HFF-Myc (cell line): ENCODE measurements around the gene TRPC4.
A peak's percentile ranks its signal among the peaks of the same experiment; 100 is the strongest.

Experiments
- DNase-seq: peaks from one replicate; pipeline ENCODE4 v3.0.0-alpha.2; 2011; ENCODE audit warnings: low read depth; ENCODE audit errors: extremely low read depth
- H3K4me3 ChIP-seq: replicated peaks from 2 replicates; pipeline ENCODE4 v1.5.1; 2011; ENCODE audit warnings: low read depth, mild to moderate bottlenecking, control low read depth, low read length
- TF ChIP-seq, protein P1 (sequence below): IDR thresholded peaks from 2 replicates; pipeline ENCODE4 v1.5.1; 2012; ENCODE audit warnings: mild to moderate bottlenecking, low read depth, low read length, control low read depth; ENCODE audit errors: missing control alignments

Gene TRPC4

DNA sequence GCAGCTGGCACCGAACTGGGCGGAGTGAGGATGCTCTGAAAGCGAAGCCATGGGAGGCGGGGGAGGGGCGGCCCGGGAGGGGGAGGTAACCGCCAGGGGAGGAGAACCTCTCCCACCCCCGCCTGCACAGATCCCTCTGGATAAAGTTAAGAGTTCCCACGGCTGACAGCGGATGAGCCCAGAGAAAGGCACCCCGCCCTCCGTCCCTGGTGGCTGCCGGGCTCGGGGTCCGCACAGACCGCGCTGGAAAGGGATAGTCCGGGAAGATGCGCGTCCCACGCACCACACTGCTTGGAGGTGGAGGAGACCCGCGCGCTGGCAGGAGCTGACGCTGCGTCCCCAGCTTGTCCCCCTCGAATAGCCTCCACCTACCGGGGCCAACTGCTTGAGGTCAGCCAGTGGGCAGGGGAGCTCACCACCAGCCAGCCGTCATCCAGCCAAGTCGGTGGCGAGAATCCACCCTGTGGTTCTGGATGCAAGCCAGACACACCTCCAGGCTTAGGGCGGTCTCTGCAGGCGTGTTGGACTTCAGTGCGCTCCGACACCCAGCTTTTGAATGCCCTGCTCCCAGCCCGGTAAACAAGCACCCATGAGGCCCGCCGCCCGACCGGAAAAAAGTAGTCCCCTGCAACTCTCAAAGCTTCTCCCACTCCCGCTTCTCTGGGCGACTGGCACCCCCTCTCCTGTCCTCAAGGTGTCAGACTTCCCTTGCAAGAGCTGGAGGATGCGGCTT, at the start of gene TRPC4:
TSS of gene TRPC4 (minus strand) at position 17 of the 733 bp plus-strand sequence. CDS start 86,439 bp downstream, outside the sequence.
- TF ChIP-seq, protein P1, sequence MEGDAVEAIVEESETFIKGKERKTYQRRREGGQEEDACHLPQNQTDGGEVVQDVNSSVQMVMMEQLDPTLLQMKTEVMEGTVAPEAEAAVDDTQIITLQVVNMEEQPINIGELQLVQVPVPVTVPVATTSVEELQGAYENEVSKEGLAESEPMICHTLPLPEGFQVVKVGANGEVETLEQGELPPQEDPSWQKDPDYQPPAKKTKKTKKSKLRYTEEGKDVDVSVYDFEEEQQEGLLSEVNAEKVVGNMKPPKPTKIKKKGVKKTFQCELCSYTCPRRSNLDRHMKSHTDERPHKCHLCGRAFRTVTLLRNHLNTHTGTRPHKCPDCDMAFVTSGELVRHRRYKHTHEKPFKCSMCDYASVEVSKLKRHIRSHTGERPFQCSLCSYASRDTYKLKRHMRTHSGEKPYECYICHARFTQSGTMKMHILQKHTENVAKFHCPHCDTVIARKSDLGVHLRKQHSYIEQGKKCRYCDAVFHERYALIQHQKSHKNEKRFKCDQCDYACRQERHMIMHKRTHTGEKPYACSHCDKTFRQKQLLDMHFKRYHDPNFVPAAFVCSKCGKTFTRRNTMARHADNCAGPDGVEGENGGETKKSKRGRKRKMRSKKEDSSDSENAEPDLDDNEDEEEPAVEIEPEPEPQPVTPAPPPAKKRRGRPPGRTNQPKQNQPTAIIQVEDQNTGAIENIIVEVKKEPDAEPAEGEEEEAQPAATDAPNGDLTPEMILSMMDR: peak; percentile 51
- peak; percentile 22 for DNase-seq
- peak within 1 kb of the TSS; percentile 64 for H3K4me3 ChIP-seq

DNA sequence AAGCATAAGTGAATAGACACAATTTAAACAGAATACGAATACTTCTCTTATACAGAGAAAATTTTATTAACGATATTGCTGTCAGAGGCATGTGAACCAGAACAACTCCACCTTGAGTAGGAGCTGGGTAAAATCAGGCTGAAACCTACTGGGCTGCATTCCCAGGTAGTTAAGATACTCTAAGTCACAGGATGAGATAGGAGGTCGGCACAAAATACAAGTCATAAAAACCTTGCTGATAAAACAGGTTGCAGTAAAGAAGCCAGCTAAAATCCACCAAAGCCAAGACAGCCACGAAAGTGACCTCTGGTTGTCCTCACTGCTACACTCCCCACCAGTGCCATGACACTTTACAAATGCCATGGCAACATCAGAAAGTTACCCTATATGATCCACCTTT, 49.2 kb upstream of the TRPC4 start:
- DNase-seq: no peak
- no peak overlapping the region for H3K4me3 ChIP-seq
- TF ChIP-seq, protein P1: no peak

DNA sequence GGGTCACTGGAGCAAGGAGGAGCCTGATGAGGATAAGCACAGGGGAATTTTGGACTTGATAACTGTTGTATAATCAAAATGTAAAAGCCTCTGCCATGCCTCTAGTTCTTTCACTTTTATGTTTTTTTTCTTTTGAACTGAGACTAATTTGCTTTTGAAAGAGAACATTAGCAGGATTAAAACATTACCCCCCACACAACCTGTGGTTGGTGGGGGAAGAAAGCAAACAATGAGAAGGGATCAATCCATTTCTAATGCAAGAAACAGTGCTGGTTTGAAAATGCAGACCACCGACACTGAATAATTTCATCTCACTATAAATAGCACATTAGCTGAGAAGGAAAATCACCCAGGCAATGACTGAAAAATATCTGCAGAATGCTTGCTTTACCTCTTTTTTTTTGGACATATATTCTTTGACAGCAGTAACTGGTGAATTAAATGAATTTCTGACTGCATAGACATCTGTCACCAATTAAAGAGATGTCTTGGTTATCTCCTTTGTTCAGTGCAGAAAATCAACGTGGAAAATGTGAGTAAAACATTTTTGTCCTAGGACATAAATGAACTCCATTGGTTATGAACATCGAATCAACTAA, 48.6 kb upstream of the TRPC4 start:
- DNase-seq: no peak
- TF ChIP-seq, protein P1: no peak
- H3K4me3 ChIP-seq: no peak overlapping the region

DNA sequence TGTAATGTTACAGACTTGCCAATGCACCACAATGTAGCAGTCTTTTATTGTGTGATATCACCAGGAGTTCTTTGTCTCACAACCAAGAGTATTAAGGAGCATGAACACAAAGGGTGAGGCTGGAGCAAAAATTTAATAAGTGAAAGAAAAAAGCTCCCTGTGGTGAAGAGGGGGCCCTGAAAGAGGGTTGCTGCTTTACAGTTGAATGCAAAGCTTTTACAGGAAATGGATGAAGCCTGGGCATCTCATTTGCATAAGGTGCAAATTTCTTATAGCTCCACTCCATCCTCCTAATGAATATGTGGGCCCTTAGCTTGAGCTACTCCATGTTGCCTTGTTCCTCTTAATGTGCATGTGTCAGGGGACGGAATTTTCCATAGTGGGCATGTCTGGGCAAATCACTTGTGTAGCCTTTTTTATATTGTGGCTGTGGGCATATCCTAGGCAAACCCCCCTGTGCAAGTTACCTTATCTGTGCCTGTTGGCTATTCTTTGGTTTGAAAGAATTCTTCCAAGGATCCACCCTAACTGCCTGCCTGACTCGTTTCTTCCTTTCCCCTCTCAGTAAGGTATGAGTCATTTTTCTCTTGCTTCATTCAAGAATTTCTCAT, 45.3 kb upstream of the TRPC4 start:
- no peak overlapping the region for H3K4me3 ChIP-seq
- TF ChIP-seq, protein P1: no peak
- DNase-seq: no peak

DNA sequence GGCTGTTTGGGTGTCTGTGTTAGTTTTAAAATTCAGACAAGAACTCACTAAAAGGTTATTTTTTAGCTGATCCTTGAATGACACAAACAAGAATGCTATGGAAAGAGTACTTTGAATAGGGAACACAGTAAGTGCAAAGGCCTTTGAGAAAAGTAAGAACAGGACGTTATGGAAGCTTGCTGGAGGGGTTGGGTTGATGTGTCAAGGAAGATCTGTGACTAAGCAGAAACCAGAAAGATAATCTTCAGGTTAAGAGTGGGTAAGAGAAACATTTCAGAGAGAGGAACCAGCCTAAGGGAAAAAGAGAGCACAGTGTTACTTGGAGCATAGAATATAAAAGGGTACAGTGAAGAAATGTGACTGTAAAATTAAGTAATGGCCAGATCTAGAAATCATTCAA, 41.2 kb upstream of the TRPC4 start:
- DNase-seq: no peak
- no peak overlapping the region for H3K4me3 ChIP-seq
- TF ChIP-seq, protein P1: no peak

DNA sequence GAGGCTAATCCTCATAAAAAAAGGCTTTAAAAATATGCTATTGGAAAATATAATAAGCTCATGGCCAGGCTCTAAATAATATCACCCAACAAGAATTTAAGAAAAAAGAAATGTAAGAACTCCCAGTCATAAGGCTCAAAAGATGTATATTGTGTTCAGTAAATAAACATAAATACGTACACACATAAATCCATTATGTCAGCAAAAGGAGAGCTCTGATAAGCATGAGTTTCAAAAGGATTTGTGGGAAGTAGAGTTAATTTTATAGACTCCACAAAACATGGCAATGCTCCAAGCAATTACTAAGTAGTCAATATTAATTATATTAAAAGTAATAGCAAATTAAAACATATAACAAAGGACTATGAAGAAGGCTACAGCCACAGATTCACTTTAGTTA, 37.3 kb upstream of the TRPC4 start:
- no peak overlapping the region for H3K4me3 ChIP-seq
- TF ChIP-seq, protein P1: no peak
- DNase-seq: no peak
